CD4-positive, alpha-beta T cell (primary cell): ENCODE results near the gene QKI. TPM values are rescaled to one million over a fixed set of nuclear protein-coding genes. Genes with fewer than 3 reads are reported as not detected.

Experiments used
- ATAC-seq: fragments of 200-7000 bp; cut with Tn5 transposase; one replicate; pipeline ENCODE4 v1.10.0; 2022; ENCODE audit warnings: mild to moderate bottlenecking; ENCODE audit not compliant: poor library complexity
- CTCF ChIA-PET: fragments of 350-600 bp; sonication (Branson Sonifier 250); formaldehyde crosslinking; loops from one replicate; lab custom pipeline; 2021; ENCODE audit warnings: antibody characterized with exemption, inconsistent platforms; lab: Charles Lee
- POLR2A ChIA-PET: fragments of 350-600 bp; sonication (Branson Sonifier 250); formaldehyde crosslinking; loops from one replicate; lab custom pipeline; 2021; ENCODE audit warnings: antibody characterized with exemption, inconsistent platforms; lab: Charles Lee
- DNase-seq, 14 experiments: peaks; one replicate each; pipeline ENCODE4 v3.0.0-alpha.2; 2013 to 2020; ENCODE audit warnings: mixed read lengths in 2 of 14
- H3K27ac ChIP-seq, 2 donors: one replicate each; pipeline versions ENCODE4 v1.5.1 to v1.7.0; 2013; ENCODE audit warnings: low read length in 2 of 2, low read depth in 1 of 2, mild to moderate bottlenecking in 1 of 2
- H3K27me3 ChIP-seq, 2 experiments: 1 replicate in 1 of 2; 2 replicates in 1 of 2; pipeline versions ENCODE4 v1.6.1 to v1.7.0; 2013; ENCODE audit warnings: low read length in 2 of 2, control low read depth in 1 of 2, mild to moderate bottlenecking in 1 of 2, moderate library complexity in 1 of 2; ENCODE audit not compliant: insufficient read depth in 2 of 2, control insufficient read depth in 1 of 2
- H3K36me3 ChIP-seq: one replicate; pipeline ENCODE4 v1.6.1; 2013; ENCODE audit warnings: low read length, control low read depth; ENCODE audit not compliant: insufficient read depth
- H3K4me1 ChIP-seq: one replicate; pipeline ENCODE4 v1.6.1; 2013; ENCODE audit warnings: low read length, control low read depth; ENCODE audit not compliant: insufficient read depth
- H3K4me3 ChIP-seq: one replicate; pipeline ENCODE4 v1.5.1; 2013; ENCODE audit warnings: mild to moderate bottlenecking, low read length, moderate library complexity
- H3K9me3 ChIP-seq, 2 experiments: 1 replicate in 1 of 2; 2 replicates in 1 of 2; pipeline versions ENCODE4 v1.6.1 to v1.7.0; 2013; ENCODE audit warnings: low read length in 2 of 2, mild to moderate bottlenecking in 2 of 2, control low read depth in 1 of 2, moderate library complexity in 1 of 2; ENCODE audit not compliant: control insufficient read depth in 1 of 2, insufficient read depth in 1 of 2
- H3K27ac Mint-ChIP-seq: one replicate; pipeline ENCODE4 v1.8.0; 2020; ENCODE audit warnings: mixed read lengths
- H3K27me3 Mint-ChIP-seq: one replicate; pipeline ENCODE4 v1.8.0; 2021; ENCODE audit warnings: mixed read lengths
- H3K36me3 Mint-ChIP-seq: one replicate; pipeline ENCODE4 v1.8.0; 2021; ENCODE audit warnings: low read depth, mixed read lengths
- H3K4me1 Mint-ChIP-seq: one replicate; pipeline ENCODE4 v1.8.0; 2021; ENCODE audit warnings: low read depth, mixed read lengths
- H3K4me3 Mint-ChIP-seq: one replicate; pipeline ENCODE4 v1.8.0; 2020; ENCODE audit warnings: mild to moderate bottlenecking, mixed read lengths
- H3K9me3 Mint-ChIP-seq: one replicate; pipeline ENCODE4 v1.8.0; 2020; ENCODE audit warnings: mixed read lengths
- intact Hi-C, 2 experiments: fragments of 100-400 bp; cut with DNase I in 1 of 2; cut with micrococcal nuclease in 1 of 2; formaldehyde crosslinking; loops; one replicate each; pipeline versions ENCODE4 v1.15.1 to v1.9.0; 2023 to 2025; cut with DNase I, micrococcal nuclease
- total RNA-seq, 174 experiments: library from RNA in 2 of 174; stranded (reverse) in 2 of 174; gene quantifications; one replicate each; pipeline ENCODE4 v1.2.3 and lab custom pipeline; 2021 to 2026
- TF ChIP-seq, protein P1 (sequence below): fragments of 200-600 bp; IDR thresholded peaks from one replicate; pipeline ENCODE4 v1.8.0; 2022; ENCODE audit warnings: antibody characterized with exemption, mild to moderate bottlenecking

The QKI gene
- total RNA-seq, 2 experiments from 2014 or later = 60.7 to 67.3 TPM

DNA sequence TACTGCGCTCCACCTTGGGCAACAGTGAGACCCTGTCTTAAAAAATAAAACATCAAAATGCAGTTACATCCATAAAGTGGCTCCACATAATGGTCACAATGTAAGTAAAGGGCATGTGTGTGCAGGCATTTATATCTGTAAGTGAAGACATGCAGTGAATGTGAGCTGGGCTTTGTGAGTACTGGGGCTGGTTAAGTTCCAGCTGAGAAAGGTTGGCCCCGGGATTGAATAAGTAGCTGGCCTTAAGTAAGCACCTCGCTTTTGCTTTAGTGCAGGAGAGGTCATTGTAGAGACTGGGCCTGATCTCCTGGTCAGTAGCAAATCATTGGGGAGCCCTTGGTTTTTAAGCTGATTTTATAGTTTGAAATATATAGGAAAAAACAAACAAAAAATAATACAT, 8.0 kb downstream of the QKI start:
- H3K4me3 ChIP-seq = no peak overlapping the region
- H3K27ac ChIP-seq = no peak overlapping the region
- H3K9me3 ChIP-seq = no peaks in the 10 kb centered on the region
- DNase-seq (no peak), ATAC-seq (no peak)
- POLR2A ChIA-PET = no interaction called here
- CTCF ChIA-PET = no interaction called here
- intact Hi-C loops = no loop called here
- H3K9me3 Mint-ChIP-seq = no peaks in the 10 kb centered on the region
- H3K4me1 Mint-ChIP-seq = peaks cover 54% of the 10 kb centered on the region
- no peaks in the 10 kb centered on the region for H3K36me3 ChIP-seq
- H3K4me3 Mint-ChIP-seq = no peak overlapping the region
- no peaks in the 10 kb centered on the region for H3K4me1 ChIP-seq
- H3K27ac Mint-ChIP-seq = no peak overlapping the region
- no peaks in the 10 kb centered on the region for H3K27me3 Mint-ChIP-seq
- no peaks in the 10 kb centered on the region for H3K36me3 Mint-ChIP-seq
- no peaks in the 10 kb centered on the region for H3K27me3 ChIP-seq
- TF ChIP-seq, protein P1, sequence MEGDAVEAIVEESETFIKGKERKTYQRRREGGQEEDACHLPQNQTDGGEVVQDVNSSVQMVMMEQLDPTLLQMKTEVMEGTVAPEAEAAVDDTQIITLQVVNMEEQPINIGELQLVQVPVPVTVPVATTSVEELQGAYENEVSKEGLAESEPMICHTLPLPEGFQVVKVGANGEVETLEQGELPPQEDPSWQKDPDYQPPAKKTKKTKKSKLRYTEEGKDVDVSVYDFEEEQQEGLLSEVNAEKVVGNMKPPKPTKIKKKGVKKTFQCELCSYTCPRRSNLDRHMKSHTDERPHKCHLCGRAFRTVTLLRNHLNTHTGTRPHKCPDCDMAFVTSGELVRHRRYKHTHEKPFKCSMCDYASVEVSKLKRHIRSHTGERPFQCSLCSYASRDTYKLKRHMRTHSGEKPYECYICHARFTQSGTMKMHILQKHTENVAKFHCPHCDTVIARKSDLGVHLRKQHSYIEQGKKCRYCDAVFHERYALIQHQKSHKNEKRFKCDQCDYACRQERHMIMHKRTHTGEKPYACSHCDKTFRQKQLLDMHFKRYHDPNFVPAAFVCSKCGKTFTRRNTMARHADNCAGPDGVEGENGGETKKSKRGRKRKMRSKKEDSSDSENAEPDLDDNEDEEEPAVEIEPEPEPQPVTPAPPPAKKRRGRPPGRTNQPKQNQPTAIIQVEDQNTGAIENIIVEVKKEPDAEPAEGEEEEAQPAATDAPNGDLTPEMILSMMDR = no peak

DNA sequence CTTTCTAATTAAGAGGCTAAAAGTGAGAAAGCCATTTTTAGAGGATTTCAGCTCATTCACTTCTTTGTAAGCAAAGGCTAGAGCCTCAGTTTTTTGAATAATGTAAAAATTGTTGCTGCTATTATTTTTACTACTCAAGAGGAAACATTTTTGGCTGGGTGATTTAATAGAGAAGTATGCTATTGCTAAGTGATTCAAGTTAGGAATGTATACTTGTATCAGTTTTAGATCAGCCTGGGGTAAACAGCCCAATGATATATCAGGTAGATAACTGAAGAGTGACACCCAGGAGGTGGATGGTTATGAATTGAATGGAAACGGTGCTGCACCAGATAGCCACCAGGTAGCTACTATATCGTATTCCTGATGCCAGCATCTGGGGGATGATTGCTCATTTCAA, 9.2 kb downstream of the QKI start:
- intact Hi-C loops = no loop called here
- ChIA-PET CTCF (interaction anchor here (0.7 to 1.5 kb wide), 2 partner anchors 131 to 692 kb away, joined by 3 to 4 read pairs; no protein-coding TSS in a partner anchor), POLR2A (no interaction called here)
- no peaks in the 10 kb centered on the region for H3K27me3 Mint-ChIP-seq
- H3K36me3 ChIP-seq = no peaks in the 10 kb centered on the region
- H3K4me1 Mint-ChIP-seq = peaks cover 55% of the 10 kb centered on the region
- H3K4me3 ChIP-seq = no peak overlapping the region
- TF ChIP-seq, protein P1 = no peak
- ATAC-seq (no peak), DNase-seq (no peak)
- no peaks in the 10 kb centered on the region for H3K9me3 ChIP-seq
- H3K36me3 Mint-ChIP-seq = no peaks in the 10 kb centered on the region
- no peaks in the 10 kb centered on the region for H3K9me3 Mint-ChIP-seq
- H3K27ac Mint-ChIP-seq = no peak overlapping the region
- no peaks in the 10 kb centered on the region for H3K4me1 ChIP-seq
- no peak overlapping the region for H3K4me3 Mint-ChIP-seq
- no peaks in the 10 kb centered on the region for H3K27me3 ChIP-seq
- H3K27ac ChIP-seq = no peak overlapping the region

GRCh38 chr6:163427498-163428254, 13.2 kb downstream of the QKI start:
- TF ChIP-seq, protein P1 = peak; percentile 29
- Mint-ChIP-seq H3K36me3 (no peaks in the 10 kb centered on the region), H3K4me3 (no peak overlapping the region), H3K27ac (no peak overlapping the region), H3K9me3 (no peaks in the 10 kb centered on the region), H3K27me3 (no peaks in the 10 kb centered on the region), H3K4me1 (peaks cover 63% of the 10 kb centered on the region)
- H3K4me3 ChIP-seq = no peak overlapping the region
- peak in 3 of 14 experiments; percentile 52 to 61 (median 61) for DNase-seq
- ChIA-PET CTCF (interaction anchor here (0.6 kb wide), 1 partner anchor 106 kb away, joined by 3 read pairs; no protein-coding TSS in a partner anchor), POLR2A (interaction anchor here (2.7 kb wide), 1 partner anchor 12 kb away, joined by 12 read pairs; no protein-coding TSS in a partner anchor)
- no peak for ATAC-seq
- intact Hi-C loops = loop anchor here (1.0 to 5.0 kb wide), 3 partner anchors 127 to 1500 kb away; no protein-coding TSS in a partner anchor
- no peak overlapping the region for H3K27ac ChIP-seq
- H3K36me3 ChIP-seq = no peaks in the 10 kb centered on the region
- H3K9me3 ChIP-seq = no peaks in the 10 kb centered on the region
- H3K4me1 ChIP-seq = no peaks in the 10 kb centered on the region
- no peaks in the 10 kb centered on the region for H3K27me3 ChIP-seq
